ENCODE measurements around the gene GON7.
A peak's percentile ranks its signal among the peaks of the same experiment; 100 is the strongest.
"Not testable (repeated sequence)": the region's sequence is repeated elsewhere in the genome, so short reads cannot be mapped to it uniquely, and the experiment has no call there.

The GON7 gene

GRCh38 chr14:93195316-93195999 is 11.4 kb downstream of the GON7 start:
- H3K4me3 ChIP-seq (ENCODE audit: low read length) = no peak overlapping the region
- H3K36me3 ChIP-seq (ENCODE audit: insufficient read depth, low read length) = peaks cover 6% of the 10 kb centered on the region
- H3K27me3 ChIP-seq (ENCODE audit: control insufficient read depth, insufficient read depth, low read length) = no peaks in the 10 kb centered on the region

GRCh38 chr14:93186956-93187355 is 19.9 kb downstream of the GON7 start:
- Histone ChIP-seq H3K9me3 (replicated peaks; ENCODE audit: low read length) (no peaks in the 10 kb centered on the region), H3K4me3 (ENCODE audit: low read length) (no peak overlapping the region), H3K4me1 (ENCODE audit: control insufficient read depth, insufficient read depth, low read length) (peaks cover 9% of the 10 kb centered on the region), H3K4me2 (ENCODE audit: low read length) (no peak overlapping the region), H3K9ac (ENCODE audit: low read depth, low read length) (no peak overlapping the region), H3K36me3 (ENCODE audit: insufficient read depth, low read length) (peaks cover 3% of the 10 kb centered on the region), H3K27me3 (ENCODE audit: control insufficient read depth, insufficient read depth, low read length) (no peaks in the 10 kb centered on the region)

More at GRCh38 chr14:93195316-93195999, 11.4 kb downstream of the GON7 start:
- Histone ChIP-seq H3K9ac (ENCODE audit: low read depth, low read length) (no peak overlapping the region), H3K4me1 (ENCODE audit: control insufficient read depth, insufficient read depth, low read length) (peaks cover 4% of the 10 kb centered on the region), H3K9me3 (replicated peaks; ENCODE audit: low read length) (no peaks in the 10 kb centered on the region), H3K4me2 (ENCODE audit: low read length) (no peak overlapping the region)

GRCh38 chr14:93186466-93186865 is 20.4 kb downstream of the GON7 start:
- no peaks in the 10 kb centered on the region for H3K9me3 ChIP-seq (replicated peaks; ENCODE audit: low read length)
- H3K4me1 ChIP-seq (ENCODE audit: control insufficient read depth, insufficient read depth, low read length) = peaks cover 9% of the 10 kb centered on the region
- no peak overlapping the region for H3K9ac ChIP-seq (ENCODE audit: low read depth, low read length)
- no peaks in the 10 kb centered on the region for H3K27me3 ChIP-seq (ENCODE audit: control insufficient read depth, insufficient read depth, low read length)
- H3K36me3 ChIP-seq (ENCODE audit: insufficient read depth, low read length) = peaks cover 3% of the 10 kb centered on the region
- H3K4me3 ChIP-seq (ENCODE audit: low read length) = no peak overlapping the region
- peak overlapping the region; percentile 28 for H3K4me2 ChIP-seq (ENCODE audit: low read length)

DNA sequence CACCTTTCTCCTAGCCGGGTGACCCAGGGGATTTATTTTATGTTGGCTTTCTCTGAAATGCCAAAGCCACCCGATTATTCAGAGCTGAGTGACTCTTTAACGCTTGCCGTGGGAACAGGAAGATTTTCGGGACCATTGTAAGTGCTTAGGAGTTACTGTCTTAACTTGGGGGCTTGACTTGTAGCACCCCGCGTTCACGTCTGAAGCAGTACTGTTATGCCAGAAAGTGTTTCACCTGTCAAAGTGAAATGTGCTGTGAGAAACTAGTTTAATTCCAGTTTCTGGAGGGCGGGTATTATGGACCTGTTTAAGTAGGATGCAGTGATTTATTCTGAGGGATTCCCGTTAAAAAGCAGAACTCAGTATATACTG is 21.5 kb downstream of the GON7 start:
- Histone ChIP-seq H3K36me3 (ENCODE audit: insufficient read depth, low read length) (peaks cover 3% of the 10 kb centered on the region), H3K4me1 (ENCODE audit: control insufficient read depth, insufficient read depth, low read length) (peaks cover 9% of the 10 kb centered on the region), H3K4me3 (ENCODE audit: low read length) (peak overlapping the region; percentile 100), H3K27me3 (ENCODE audit: control insufficient read depth, insufficient read depth, low read length) (no peaks in the 10 kb centered on the region), H3K4me2 (ENCODE audit: low read length) (peak overlapping the region; percentile 84), H3K9me3 (replicated peaks; ENCODE audit: low read length) (no peaks in the 10 kb centered on the region), H3K9ac (ENCODE audit: low read depth, low read length) (peak overlapping the region; percentile 98)

- no peaks in the 10 kb centered on the region for H3K9me3 ChIP-seq (replicated peaks; ENCODE audit: low read length)
- no peaks in the 10 kb centered on the region for H3K27me3 ChIP-seq (ENCODE audit: control insufficient read depth, insufficient read depth, low read length)
- peak within 1 kb of the TSS; percentile 100 for H3K4me3 ChIP-seq (ENCODE audit: low read length)
- peak within 1 kb of the TSS; percentile 84 for H3K4me2 ChIP-seq (ENCODE audit: low read length)
- H3K9ac ChIP-seq (ENCODE audit: low read depth, low read length) = peak within 1 kb of the TSS; percentile 98
- peaks cover 13% of the 10 kb centered on the region for H3K4me1 ChIP-seq (ENCODE audit: control insufficient read depth, insufficient read depth, low read length)
- H3K36me3 ChIP-seq (ENCODE audit: insufficient read depth, low read length) = peaks cover 3% of the 10 kb centered on the region
These were observed 22.2 kb downstream of the GON7 start, which contains the start of the genes LYSET and MOAP1 for GRCh38 chr14:93184391-93185348. Gene LYSET (plus strand): TSS chr14:93185317. CDS start chr14:93185406, 89 bp downstream. Gene MOAP1 (minus strand): TSS chr14:93184897. CDS start chr14:93184242, 655 bp downstream.

DNA sequence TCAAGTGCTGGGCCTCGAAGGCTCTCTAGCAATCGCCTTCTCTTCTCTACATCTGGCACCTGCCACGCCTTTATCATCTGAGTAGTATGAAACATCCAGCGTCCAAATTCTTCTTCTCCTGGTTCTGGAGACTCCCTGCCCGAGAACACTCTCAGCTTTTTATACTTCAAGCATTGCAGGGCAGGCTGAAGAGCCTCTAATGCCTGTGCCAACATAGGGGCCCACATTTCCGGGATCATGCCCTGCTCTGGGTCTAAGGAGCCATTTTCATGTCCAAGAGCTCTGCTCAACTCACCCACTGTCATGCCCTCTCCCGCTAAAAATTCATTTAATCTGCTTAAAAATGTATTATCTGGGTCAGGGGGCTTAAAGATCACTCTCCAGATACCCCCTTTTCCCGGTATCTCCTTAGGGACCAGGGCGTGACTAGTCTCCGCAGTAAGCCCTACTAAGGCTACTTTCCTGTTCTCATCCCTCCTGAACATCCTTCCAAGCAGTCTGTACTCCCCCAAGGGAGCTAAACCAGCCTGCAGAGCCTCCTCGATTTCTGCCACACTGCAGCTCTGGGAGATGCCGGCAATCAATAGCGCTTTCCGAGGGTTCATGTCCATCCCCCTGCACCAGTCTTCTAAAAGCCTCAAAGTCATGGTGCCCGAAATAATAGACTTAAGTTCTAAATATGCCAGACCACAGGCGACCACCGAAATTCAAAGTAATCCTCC is 23.1 kb downstream of the GON7 start:
- Histone ChIP-seq H3K4me2 (ENCODE audit: low read length) (peak overlapping the region; percentile 84), H3K4me1 (ENCODE audit: control insufficient read depth, insufficient read depth, low read length) (peaks cover 13% of the 10 kb centered on the region), H3K36me3 (ENCODE audit: insufficient read depth, low read length) (peaks cover 3% of the 10 kb centered on the region), H3K27me3 (ENCODE audit: control insufficient read depth, insufficient read depth, low read length) (no peaks in the 10 kb centered on the region), H3K4me3 (ENCODE audit: low read length) (peak overlapping the region; percentile 100), H3K9ac (ENCODE audit: low read depth, low read length) (peak overlapping the region; percentile 98), H3K9me3 (replicated peaks; ENCODE audit: low read length) (no peaks in the 10 kb centered on the region)

GRCh38 chr14:93175492-93175891 is 31.4 kb downstream of the GON7 start:
- no peaks in the 10 kb centered on the region for H3K9me3 ChIP-seq (replicated peaks; ENCODE audit: low read length)
- H3K4me1 ChIP-seq (ENCODE audit: control insufficient read depth, insufficient read depth, low read length) = peaks cover 4% of the 10 kb centered on the region
- H3K27me3 ChIP-seq (ENCODE audit: control insufficient read depth, insufficient read depth, low read length) = peaks cover 8% of the 10 kb centered on the region

DNA sequence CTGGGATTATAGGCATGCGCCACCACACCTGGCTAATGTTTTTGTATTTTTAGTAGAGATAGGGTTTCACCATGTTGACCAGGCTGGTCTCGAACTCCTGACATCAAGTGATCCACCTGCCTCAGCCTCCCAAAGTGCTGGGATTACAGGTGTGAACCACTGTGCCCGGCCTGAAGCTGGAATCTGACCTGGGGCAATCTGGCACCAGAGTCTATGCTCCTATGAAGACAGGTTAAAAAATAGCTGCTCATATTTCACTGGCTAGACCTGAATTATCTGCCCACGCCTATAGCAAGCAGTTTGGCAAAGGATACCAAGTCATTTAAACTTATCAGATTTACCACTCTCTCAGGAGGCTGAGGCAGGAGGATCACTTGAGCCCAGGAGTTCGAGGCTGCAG is 32.1 kb downstream of the GON7 start:
- not testable (repeated sequence) for H3K36me3 ChIP-seq (ENCODE audit: insufficient read depth, low read length); H3K4me3 ChIP-seq (ENCODE audit: low read length); H3K4me1 ChIP-seq (ENCODE audit: control insufficient read depth, insufficient read depth, low read length); H3K4me2 ChIP-seq (ENCODE audit: low read length); H3K9ac ChIP-seq (ENCODE audit: low read depth, low read length); H3K9me3 ChIP-seq (replicated peaks; ENCODE audit: low read length); H3K27me3 ChIP-seq (ENCODE audit: control insufficient read depth, insufficient read depth, low read length)

More at GRCh38 chr14:93175492-93175891, 31.4 kb downstream of the GON7 start:
- no peak overlapping the region for H3K9ac ChIP-seq (ENCODE audit: low read depth, low read length)
- H3K4me2 ChIP-seq (ENCODE audit: low read length) = no peak overlapping the region
- no peak overlapping the region for H3K4me3 ChIP-seq (ENCODE audit: low read length)
- no peaks in the 10 kb centered on the region for H3K36me3 ChIP-seq (ENCODE audit: insufficient read depth, low read length)

- no peak overlapping the region for H3K4me2 ChIP-seq (ENCODE audit: low read length)
- H3K9ac ChIP-seq (ENCODE audit: low read depth, low read length) = no peak overlapping the region
- H3K36me3 ChIP-seq (ENCODE audit: insufficient read depth, low read length) = no peaks in the 10 kb centered on the region
- H3K4me1 ChIP-seq (ENCODE audit: control insufficient read depth, insufficient read depth, low read length) = no peaks in the 10 kb centered on the region
- no peaks in the 10 kb centered on the region for H3K9me3 ChIP-seq (replicated peaks; ENCODE audit: low read length)
- H3K27me3 ChIP-seq (ENCODE audit: control insufficient read depth, insufficient read depth, low read length) = peaks cover 8% of the 10 kb centered on the region
- no peak overlapping the region for H3K4me3 ChIP-seq (ENCODE audit: low read length)
These were observed 32.9 kb downstream of the GON7 start for GRCh38 chr14:93173943-93174395.

DNA sequence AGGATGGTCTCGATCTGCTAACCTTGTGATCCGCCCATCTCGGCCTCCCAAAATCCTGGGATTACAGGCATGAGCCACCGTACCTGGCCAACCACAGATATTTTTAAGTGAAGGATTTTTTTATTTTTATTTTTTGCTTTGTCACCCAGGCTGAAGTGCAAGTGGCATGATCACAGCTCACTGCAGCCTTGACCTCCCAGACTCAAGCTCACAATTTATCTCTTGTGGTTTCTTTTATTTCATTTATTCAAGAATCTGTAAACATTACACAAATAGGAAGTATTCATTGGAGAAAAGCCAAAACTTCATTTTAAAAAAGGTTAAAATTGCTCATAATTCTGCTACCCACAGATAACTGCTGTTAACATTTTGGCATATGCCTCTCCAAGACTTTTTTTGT is 35.5 kb downstream of the GON7 start:
- Histone ChIP-seq H3K4me1 (ENCODE audit: control insufficient read depth, insufficient read depth, low read length) (no peaks in the 10 kb centered on the region), H3K9ac (ENCODE audit: low read depth, low read length) (no peak overlapping the region), H3K27me3 (ENCODE audit: control insufficient read depth, insufficient read depth, low read length) (peaks cover 8% of the 10 kb centered on the region), H3K9me3 (replicated peaks; ENCODE audit: low read length) (no peaks in the 10 kb centered on the region), H3K4me3 (ENCODE audit: low read length) (no peak overlapping the region), H3K36me3 (ENCODE audit: insufficient read depth, low read length) (no peaks in the 10 kb centered on the region), H3K4me2 (ENCODE audit: low read length) (no peak overlapping the region)

DNA sequence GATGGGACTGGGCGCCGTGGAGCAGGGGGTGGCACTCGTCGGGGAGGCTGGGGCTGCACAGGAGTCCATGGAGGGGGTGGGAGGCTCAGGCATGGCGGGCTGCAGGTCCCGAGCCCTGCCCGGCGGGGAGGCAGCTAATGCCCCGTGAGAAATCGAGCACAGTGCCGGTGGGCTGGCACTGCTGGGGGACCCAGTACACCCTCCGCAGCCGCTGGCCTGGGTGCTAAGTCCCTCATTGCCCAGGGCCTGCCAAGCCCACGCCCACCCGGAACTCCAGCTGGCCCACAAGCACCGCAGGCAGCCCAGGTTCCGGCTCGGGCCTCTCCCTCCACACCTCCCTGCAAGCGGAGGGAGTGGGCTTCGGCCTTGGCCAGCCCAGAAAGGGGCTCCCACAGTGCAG is 36.7 kb downstream of the GON7 start:
- not testable (repeated sequence) for H3K9me3 ChIP-seq (replicated peaks; ENCODE audit: low read length); H3K36me3 ChIP-seq (ENCODE audit: insufficient read depth, low read length); H3K27me3 ChIP-seq (ENCODE audit: control insufficient read depth, insufficient read depth, low read length); H3K4me3 ChIP-seq (ENCODE audit: low read length); H3K4me2 ChIP-seq (ENCODE audit: low read length); H3K4me1 ChIP-seq (ENCODE audit: control insufficient read depth, insufficient read depth, low read length); H3K9ac ChIP-seq (ENCODE audit: low read depth, low read length)

Measured in skeletal muscle satellite cell (primary cell).